ENCODE results near the gene ANKRD63.

ANKRD63 gene

DNA sequence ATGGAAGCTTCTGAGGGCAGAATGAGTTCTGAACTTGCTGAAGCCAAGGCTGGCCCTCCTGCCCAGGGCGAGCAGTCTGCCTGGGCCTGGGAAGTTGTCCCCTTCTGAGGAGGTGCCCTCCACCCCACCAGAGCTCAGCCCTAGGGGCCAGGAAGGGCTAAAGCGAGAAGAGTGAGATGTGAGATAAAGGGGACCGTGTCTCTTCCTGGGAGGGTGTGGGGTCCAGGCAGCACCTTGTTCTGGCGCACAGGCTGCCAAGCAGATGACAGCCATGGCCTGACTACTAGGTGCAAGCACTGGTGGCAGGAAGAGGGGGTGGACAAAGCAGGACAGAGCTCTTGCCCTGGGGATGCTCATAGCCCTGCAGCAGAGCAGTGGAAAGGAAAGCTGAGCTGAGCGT is 40.3 kb downstream of the ANKRD63 start:
- no peak for DNase-seq (ENCODE audit: low read depth)

DNA sequence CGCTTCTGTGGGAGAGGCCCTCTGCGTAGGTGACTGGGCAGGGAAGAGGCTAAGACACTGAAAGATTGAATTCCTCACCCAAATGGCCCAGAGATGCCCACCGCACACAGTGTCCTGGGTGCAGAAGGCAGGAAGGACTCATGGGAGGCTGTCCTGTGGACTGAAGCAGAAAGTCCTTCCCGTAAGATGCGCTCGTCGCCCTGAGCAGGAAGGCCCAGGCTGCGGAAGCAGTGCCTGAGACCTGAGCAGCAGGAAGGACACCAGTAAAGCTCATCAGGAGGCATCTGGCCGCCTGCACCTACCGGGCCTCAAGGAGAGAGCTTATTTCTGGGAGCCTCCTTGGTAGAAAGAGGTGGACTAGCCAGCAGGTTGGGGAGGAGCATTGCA is 40.7 kb downstream of the ANKRD63 start:
- no peak for DNase-seq (ENCODE audit: low read depth)

DNA sequence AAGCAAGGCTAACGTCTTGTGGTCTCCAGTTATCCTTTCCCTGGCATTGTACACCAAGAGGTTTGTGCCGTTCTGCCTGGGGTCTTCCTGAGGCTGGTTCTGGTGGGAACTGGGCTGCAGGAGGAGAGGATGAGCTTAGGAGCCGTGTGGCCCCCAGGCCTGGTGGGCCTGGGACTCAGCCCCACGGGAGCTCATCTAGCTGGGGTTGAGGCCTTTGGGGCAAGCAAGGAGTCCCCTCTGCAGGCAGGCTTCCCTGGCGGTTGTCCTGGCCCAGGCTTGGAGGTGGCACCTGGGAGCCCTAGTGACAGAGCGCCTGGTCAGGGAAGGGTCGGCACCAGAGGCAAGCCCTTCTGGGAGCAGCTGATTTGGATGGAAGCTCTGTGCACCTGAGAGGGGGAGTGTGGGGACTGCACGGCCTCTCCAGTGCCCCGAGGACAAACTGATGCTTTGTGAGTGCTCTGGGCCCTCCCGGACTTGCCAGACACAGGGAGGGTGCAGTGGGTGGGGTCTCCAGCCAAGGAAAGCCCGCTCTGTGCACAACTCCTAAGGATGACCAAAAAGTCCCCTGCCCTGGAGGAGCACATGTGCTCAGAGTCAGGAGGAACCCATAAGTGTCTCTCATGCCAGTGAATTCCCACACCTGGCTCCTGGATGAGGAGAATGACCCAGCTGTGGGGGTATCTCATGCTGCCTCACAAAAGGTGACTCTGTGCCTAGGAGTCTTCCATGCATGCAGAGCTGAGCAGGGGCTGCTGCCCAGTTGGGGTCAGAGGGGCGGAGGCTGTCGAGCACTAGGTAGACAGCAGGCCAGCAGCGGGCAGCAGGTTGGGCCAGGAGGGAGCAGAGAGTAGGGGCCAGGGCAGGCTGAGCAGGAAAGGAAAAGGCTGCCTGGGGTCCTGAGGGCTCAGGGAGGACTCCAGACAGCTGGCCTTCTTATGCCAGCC is 41.3 kb downstream of the ANKRD63 start:
- no peak for DNase-seq (ENCODE audit: low read depth)

DNA sequence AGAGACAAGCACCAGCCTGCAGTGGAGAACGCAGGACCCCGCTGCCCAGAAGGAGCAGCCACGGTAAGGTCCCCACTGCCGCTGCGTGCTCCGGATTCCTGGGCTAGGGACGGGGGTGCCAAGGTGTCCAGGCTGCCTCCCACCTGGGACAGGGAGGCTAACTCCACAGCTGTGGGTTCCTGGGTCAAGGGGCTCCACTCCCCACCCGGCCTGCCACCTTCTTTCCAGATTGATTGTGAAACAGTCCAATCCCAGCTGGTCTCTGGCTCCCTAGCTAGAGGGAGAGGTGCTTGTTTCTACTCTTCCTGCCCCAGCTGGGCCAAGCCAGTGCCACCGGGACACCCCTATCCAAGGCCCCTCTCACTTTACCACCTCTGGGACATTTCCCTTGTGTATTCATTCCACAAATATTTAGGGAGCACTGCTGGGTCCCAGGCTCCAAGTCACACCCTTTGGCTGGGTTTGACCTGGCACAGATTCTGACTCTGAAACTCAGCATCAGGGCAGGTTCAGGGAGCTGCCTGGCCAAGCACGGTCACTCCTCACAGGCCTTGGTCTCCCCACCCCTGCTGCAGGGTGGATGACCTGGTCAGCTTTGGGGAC is 42.1 kb downstream of the ANKRD63 start:
- no peak for DNase-seq (ENCODE audit: low read depth)

DNA sequence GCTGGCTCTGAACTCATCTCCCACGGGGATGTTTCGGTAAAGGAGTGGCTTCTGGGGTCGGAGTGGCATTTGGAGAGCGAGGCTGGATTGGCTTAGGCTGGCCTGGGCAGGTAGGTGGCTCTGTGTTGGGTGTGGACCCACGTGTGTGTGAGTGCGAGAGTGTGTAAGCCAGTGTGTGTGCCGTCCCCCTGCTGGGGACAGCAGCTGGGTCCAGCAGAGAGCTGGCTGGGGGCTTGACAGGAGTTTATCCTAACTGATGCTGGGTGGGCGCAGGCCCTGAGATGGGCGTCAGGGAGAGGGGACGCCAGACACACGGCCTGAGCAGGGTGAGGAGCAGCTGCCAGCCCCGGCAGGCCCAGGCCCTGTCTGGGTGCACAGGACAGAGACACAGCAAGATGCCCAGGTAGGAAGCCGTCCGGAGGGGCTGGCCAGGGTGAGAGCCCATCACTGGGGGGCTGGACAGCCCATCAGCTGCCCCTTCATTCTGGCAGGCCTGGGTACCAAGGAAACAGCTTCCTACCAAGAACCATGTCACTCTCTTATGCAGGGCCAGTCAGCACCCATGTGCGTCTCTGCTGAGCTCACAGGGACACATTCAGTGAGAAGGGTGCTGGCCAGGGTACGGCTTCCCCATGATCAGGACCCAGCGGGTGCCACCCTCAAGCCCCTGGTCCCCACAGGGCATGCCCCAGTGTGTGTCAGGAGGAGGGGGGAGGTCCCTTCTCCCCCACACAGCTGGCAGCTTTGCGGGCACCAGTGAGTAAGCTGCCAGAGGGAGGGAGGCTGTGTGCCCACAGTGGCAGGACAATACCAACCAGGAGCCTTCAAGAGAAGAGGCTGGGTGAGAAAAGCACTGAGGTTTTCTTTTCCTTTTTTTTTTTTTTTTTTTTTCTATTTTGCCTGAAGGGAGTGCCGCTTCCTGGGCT is 42.9 kb downstream of the ANKRD63 start:
- no peak for DNase-seq (ENCODE audit: low read depth)

DNA sequence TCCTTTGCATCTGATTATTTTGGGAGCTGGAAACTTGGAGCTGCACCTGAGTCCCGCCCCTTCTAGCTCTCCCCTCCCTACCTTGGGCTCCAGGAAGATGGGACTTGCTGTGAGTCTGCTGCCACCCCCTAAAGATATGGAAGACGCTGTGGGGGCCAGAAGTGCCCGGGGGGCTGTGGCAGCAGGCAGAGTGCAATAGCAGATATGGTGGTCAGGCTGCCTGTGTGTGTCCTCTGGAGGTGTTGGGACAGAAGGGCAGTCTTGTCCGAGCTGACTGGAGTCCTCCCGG is 43.5 kb downstream of the ANKRD63 start:
- no peak for DNase-seq (ENCODE audit: low read depth)

DNA sequence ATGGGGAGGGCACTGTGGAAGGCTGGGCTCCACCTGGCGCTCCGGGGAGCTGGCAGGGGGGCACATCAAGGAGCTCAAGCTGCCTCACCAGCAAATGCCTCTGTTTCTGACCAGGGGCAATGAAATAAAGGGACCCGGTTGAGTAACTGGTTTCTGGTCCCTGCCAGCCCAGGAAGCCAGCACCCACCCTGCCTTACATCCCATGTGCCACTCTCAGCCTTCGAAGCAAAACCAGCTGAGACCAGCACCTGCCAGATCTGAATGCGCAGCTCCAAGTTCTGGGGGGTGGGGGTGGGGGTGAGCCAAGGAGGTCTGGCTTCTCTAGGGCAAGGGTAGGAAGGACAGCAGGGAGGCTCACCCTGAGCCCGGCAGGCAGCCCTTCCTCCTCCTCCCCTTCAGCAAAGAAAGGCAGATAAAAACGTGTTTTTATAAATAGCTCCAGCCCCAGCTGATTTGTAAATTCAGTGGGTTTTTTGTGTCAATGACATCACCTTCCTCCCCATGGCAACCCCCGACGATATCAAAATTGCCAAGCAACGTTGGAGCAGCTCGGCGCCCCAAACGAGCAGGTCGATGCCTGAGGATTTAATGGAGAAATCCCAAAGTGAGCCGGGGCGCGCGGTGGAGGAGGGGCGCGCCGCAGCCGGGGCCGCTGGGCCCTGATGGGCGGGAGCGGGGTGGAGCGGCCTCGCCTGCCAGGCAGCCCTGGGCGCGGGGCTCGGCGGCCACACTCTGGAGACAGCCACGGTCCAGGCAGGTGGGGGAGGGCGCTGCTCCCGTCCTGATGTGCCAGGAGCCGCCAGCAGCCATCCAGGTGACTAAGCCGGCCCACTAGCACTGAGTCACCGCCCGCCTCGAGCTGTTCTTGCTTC is 44.1 kb downstream of the ANKRD63 start, which contains the start of gene PAK6:
PAK6 (plus strand) TSS at position 532 of the 872 bp plus-strand sequence. CDS start 25,723 bp downstream, outside the sequence.
- peak; percentile 20 for DNase-seq (ENCODE audit: low read depth)

DNA sequence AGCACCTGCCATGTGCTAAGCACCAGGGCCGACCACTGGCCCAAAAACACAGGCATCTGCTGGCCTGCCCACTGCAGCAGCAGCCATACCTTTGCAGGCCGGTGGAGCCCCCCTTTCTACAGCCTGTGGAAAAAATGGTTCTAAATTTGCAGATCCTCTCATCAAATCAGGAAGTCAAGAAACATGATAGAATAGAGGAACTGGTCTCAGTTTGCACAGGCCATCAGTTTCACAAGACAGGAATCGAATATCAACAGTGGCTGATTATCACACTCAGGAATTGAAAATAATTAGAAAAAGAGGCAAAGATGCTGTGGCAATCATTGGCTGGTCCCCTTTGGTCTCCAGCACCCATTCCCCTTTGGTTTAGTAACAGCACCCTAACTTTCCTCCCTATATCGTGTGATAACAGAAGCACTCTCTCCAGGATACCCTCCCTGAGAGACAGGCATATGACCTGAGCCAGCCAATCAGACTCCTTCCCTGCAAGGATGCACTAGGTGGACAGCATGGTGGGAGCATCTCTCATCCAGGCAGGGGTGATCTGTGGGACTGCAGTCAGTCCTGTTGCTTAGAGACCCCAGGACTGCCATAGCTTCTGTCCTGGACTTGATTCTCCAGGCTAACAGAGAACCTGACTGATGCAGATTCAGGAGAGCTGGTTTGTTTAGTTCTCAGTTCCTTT is 47.5 kb downstream of the ANKRD63 start:
- no peak for DNase-seq (ENCODE audit: low read depth)

DNA sequence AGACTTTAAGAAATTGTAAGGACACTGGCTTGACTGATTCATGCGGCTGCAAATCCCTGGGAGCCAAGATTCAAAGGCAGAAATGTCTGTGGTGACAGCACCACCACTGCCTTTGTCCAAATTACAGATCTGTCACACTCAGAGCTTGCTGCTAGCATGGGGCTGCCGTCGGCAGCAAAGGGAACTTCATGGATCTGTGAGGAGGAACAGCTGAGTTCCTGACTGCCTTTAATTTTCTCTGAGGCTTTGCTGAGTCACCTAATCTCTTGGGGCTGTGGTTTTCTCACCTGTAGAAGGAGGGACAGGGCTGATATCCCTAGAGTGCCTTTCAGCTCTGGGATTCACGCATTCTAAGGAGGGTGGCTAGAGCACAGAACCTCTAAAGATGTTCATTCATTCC is 48.1 kb downstream of the ANKRD63 start:
- DNase-seq (ENCODE audit: low read depth): no peak

DNA sequence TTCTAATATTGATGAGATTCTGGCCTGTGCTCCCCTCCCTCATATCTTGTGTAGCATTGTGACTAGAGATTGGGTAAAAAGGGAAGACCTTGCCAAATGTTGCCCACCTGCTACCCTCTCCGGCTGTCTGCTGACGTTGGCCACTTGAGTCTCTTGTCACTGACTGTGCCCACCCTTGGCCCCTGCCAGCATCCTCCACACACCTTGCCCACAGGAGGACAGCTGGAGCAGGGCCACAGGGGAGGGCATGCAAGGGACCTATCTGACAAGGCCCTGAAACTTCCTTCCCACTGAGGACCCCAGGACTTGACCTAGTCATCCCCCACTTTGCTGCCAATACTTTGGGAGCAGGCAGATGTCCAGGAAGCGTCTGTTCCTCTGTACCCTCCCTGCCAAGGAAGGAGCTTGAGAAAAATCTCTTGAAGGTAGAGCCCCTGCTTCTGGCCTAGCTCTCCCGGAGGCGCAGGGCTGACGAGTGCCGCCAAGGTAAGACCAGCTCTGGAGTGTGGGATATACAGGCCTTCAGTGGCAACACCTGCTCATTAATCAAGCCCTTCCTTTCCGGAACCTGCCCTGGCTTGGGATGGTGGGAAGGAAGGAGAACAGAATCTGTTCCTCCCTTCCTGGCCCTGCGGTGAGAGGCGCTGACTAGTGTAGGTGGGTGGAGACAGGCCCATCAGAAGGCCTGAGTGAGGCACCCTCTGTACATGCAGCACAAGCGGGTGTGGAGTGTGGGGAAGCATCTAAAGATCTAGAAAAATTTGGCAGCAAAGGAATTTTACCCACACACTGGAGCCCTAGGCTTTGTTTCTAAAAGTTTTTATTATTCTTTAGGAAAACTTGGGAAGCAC is 48.9 kb downstream of the ANKRD63 start:
- no peak for DNase-seq (ENCODE audit: low read depth)

DNA sequence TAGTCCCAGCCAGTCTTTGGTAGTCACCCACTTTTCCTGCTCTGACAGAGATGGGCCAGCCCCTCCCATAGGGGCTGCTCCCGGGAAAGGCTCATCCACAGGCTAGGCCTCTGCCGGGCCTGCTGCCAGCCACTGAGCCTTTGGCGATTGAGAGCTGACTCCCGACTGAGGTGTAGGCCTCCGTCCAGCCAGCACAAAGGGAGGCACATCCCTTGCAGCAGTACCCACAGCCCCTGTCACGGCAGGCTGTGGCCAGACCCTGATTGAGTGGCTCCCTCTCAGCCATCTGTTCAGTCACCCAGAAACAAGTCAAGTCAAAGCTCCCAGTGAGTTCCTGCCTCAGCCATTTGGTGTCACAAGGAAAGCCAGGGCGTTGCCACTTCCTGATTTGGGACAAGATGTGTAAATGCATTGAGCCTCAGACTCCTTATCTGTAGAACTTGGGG is 50.2 kb downstream of the ANKRD63 start:
- DNase-seq (ENCODE audit: low read depth): no peak
